Lung microvascular endothelial cell (primary cell): ENCODE results near the gene LDAF1. TPM values are rescaled to one million over a fixed set of nuclear protein-coding genes. Genes with fewer than 3 reads are reported as not detected.

Experiments
- total RNA-seq: library from RNA; depleted of rRNA; stranded (reverse); fragments of >200 nt; gene quantifications from 2 replicates; pipeline ENCODE4 v1.2.1, GENCODE V29; 2014

Gene LDAF1
- total RNA-seq, 1 donor from 2014 or later, result 2.0 TPM

Other genes starting within 250 kb of the LDAF1 start
- not detected in 2 replicates for gene DNAH3, start 7.8 kb upstream of the LDAF1 start, total RNA-seq
- under 0.01 and 0.22 TPM in 2 replicates for gene ZP2, start 52.9 kb downstream of the LDAF1 start, total RNA-seq
- not detected in 2 replicates for gene ANKS4B, start 75.0 kb downstream of the LDAF1 start, total RNA-seq
- not detected in 2 replicates for gene CRYM, start 119.6 kb downstream of the LDAF1 start, total RNA-seq